Stimulated activated naive B cell treated with anti-CD40 and anti-IgM and Interleukin-4, amounts not matched to agents 10 μg/mL and 1 μg/mL and 100 μg/mL, for 72 hours (primary cell): ENCODE data around the gene HOXD9.

Experiments used
- ATAC-seq, 2 donors: fragments of 150-1000 bp; cut with Tn5 transposase; replicated peaks; 2 replicates each; pipeline ENCODE4 v1.10.0; 2021; ENCODE audit warnings: moderate library complexity in 1 of 2
- DNase-seq: peaks from one replicate; pipeline ENCODE4 v3.0.0; 2021
- H3K27ac Mint-ChIP-seq: one replicate; pipeline ENCODE4 v1.8.0; 2022; ENCODE audit warnings: mild to moderate bottlenecking, mixed read lengths
- H3K27me3 Mint-ChIP-seq, 2 donors: one replicate each; pipeline ENCODE4 v1.8.0; 2022; ENCODE audit warnings: mixed read lengths in 2 of 2
- H3K36me3 Mint-ChIP-seq, 2 donors: one replicate each; pipeline ENCODE4 v1.8.0; 2022; ENCODE audit warnings: mixed read lengths in 2 of 2, mild to moderate bottlenecking in 1 of 2
- H3K4me1 Mint-ChIP-seq, 2 donors: one replicate each; pipeline ENCODE4 v1.8.0; 2022; ENCODE audit warnings: mixed read lengths in 2 of 2, mild to moderate bottlenecking in 1 of 2
- H3K4me3 Mint-ChIP-seq, 2 donors: one replicate each; pipeline ENCODE4 v1.8.0; 2022; ENCODE audit warnings: mild to moderate bottlenecking in 2 of 2, mixed read lengths in 2 of 2, moderate library complexity in 1 of 2
- H3K9me3 Mint-ChIP-seq, 2 donors: one replicate each; pipeline ENCODE4 v1.8.0; 2022; ENCODE audit warnings: mixed read lengths in 2 of 2, mild to moderate bottlenecking in 1 of 2

HOXD9 gene

GRCh38 chr2:176081837-176082524, 40.5 kb upstream of the HOXD9 start:
- Mint-ChIP-seq H3K27me3 (peaks cover 67 to 75% of the 10 kb centered on the region in 2 donors), H3K9me3 (peaks cover 6 to 12% of the 10 kb centered on the region in 2 donors), H3K4me1 (peaks cover 9 to 15% of the 10 kb centered on the region in 2 donors), H3K4me3 (peak overlapping the region; percentile 13 to 30), H3K27ac (peak overlapping the region; percentile 86), H3K36me3 (peaks cover 10 to 17% of the 10 kb centered on the region in 2 donors)
- DNase-seq (no peak), ATAC-seq (no peak)

DNA sequence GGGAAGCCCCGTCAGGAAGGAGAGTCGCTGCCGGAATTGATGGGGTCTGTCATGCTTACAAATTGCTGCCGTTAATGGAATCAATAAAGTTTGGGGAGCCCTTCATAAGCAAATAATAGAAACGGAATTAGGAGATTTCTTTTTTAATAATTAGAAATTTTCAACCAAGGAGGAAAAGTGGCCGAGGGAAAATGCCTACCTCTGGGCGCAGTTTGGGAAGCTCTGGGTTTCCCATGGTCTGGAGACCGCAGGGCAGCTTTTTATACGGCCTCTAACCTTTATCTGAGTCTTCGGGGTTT, 40.0 kb upstream of the HOXD9 start:
- peak overlapping the region; percentile 90 for H3K27ac Mint-ChIP-seq
- H3K9me3 Mint-ChIP-seq, result peaks cover 6 to 13% of the 10 kb centered on the region in 2 donors
- peaks cover 72 to 79% of the 10 kb centered on the region in 2 donors for H3K27me3 Mint-ChIP-seq
- DNase-seq (no peak), ATAC-seq (no peak)
- peak overlapping the region in 1 of 2 donors; percentile 13 for H3K4me3 Mint-ChIP-seq
- H3K36me3 Mint-ChIP-seq, result peaks cover 10 to 17% of the 10 kb centered on the region in 2 donors
- peaks cover 9 to 15% of the 10 kb centered on the region in 2 donors for H3K4me1 Mint-ChIP-seq

DNA sequence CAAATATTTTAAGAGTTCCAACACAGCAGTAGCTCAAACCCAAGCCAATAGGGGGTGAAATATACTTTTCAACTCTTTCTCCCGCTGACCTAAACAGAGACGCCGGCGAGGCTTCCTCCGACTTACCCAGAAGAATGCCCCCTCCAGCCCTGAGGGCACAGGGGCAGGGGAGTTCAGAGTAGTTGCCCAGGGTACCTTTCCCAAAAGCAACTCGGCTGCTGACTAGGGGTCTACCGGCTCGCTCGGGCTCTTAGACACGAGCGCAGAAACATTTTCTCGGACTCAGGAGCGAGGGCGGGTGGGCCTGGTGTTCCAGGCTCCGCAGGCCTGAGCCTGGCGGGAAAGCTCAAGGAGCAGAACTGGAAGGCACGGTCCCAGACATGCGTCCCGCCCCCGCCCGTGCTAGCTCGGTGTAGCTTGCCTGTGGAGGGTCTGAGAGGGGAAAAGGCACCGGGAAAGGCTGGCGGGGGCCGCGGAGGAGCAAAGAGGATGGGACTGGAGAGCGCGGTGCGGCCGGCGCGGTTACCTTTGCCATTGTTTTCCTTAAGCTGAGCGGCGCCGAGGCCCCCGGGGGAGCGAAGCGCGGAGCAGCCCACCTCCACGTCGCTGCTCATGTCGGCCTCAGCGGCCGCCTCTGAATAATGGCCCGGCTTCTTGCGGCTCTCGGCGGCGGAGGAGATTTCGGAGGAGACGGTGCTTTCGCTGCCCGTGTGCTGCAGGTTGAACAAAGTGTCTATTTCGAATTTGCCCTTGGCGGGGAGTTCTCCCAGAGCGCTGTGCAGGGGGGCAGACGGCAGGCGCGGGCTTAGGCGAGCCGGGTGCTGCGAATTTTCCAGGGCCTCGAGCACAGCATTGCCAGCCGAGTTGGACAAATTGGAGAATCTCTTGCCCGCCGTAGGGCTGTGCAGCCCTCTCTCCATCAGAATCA, 39.4 kb upstream of the HOXD9 start:
- Mint-ChIP-seq H3K36me3 (peaks cover 10 to 17% of the 10 kb centered on the region in 2 donors), H3K9me3 (peaks cover 6 to 13% of the 10 kb centered on the region in 2 donors), H3K4me3 (peak overlapping the region; percentile 36 to 37), H3K27ac (peak overlapping the region; percentile 90), H3K27me3 (peaks cover 76 to 85% of the 10 kb centered on the region in 2 donors), H3K4me1 (peaks cover 9 to 17% of the 10 kb centered on the region in 2 donors)
- ATAC-seq (no peak), DNase-seq (no peak)

- H3K27me3 Mint-ChIP-seq, result peaks cover 73 to 84% of the 10 kb centered on the region in 2 donors
- H3K27ac Mint-ChIP-seq, result peak within 1 kb of the TSS; percentile 90
- no peak for ATAC-seq
- no peak for DNase-seq
- peak within 1 kb of the TSS; percentile 37 to 56 for H3K4me3 Mint-ChIP-seq
- H3K9me3 Mint-ChIP-seq, result peaks cover 6 to 11% of the 10 kb centered on the region in 2 donors
- H3K4me1 Mint-ChIP-seq, result peaks cover 9 to 22% of the 10 kb centered on the region in 2 donors
- peaks cover 10 to 17% of the 10 kb centered on the region in 2 donors for H3K36me3 Mint-ChIP-seq
Observed at GRCh38 chr2:176083796-176084261, 38.7 kb upstream of the HOXD9 start, which contains the start of gene EVX2. Gene EVX2, minus strand, starts transcription at chr2:176083962. Its CDS starts 186 bp downstream, at chr2:176083776.

GRCh38 chr2:176084611-176085119, 37.9 kb upstream of the HOXD9 start:
- Mint-ChIP-seq H3K27ac (peak overlapping the region; percentile 90), H3K9me3 (peaks cover under 1 to 7% of the 10 kb centered on the region in 2 donors), H3K27me3 (peaks cover 73 to 83% of the 10 kb centered on the region in 2 donors), H3K4me1 (peaks cover 3 to 14% of the 10 kb centered on the region in 2 donors), H3K36me3 (peaks cover 9 to 12% of the 10 kb centered on the region in 2 donors), H3K4me3 (peak overlapping the region; percentile 12 to 56)
- ATAC-seq, result no peak
- DNase-seq, result no peak

DNA sequence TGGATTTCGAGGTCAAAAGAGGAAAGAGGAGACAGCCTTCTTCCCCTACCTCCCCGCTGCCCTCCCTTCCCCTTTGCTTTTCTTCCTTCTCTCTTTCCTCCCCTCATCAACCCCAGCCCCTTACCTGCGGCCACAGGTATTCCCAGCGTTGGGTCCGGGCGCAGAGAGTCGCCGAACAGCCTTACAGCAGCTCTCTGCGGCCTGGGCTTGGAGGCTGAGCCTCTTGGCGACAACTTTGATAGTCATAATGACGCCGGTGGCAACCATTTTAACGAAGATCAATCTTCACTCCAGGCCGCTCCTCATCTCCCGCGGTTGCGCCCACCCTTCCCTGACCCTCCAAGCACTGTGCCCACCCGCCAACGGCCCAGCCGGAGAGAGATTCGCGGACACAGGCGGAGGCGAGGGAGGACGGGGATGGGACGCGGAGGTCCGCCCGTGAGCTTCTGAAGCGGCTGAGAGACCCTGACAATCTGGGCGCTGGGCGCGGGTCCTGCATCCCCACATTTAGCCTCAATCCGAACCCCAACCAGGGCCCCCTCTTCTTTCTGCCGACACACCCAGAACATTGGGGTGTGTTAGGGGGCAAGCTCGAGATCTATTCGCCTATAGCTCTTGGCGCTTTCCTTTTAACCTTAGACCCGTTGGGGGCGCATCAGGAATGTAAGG, 37.3 kb upstream of the HOXD9 start:
- H3K9me3 Mint-ChIP-seq, result peaks cover 0 to 7% of the 10 kb centered on the region in 2 donors
- peak overlapping the region in 1 of 2 donors; percentile 56 for H3K4me3 Mint-ChIP-seq
- ATAC-seq (no peak), DNase-seq (no peak)
- H3K27me3 Mint-ChIP-seq, result peaks cover 76 to 85% of the 10 kb centered on the region in 2 donors
- peaks cover 9 to 11% of the 10 kb centered on the region in 2 donors for H3K36me3 Mint-ChIP-seq
- H3K4me1 Mint-ChIP-seq, result peaks cover 3 to 13% of the 10 kb centered on the region in 2 donors
- peak overlapping the region; percentile 90 for H3K27ac Mint-ChIP-seq

- peak overlapping the region; percentile 65 for H3K27ac Mint-ChIP-seq
Observed at GRCh38 chr2:176085861-176086771, 36.4 kb upstream of the HOXD9 start.

GRCh38 chr2:176087330-176088047, 35.0 kb upstream of the HOXD9 start:
- Mint-ChIP-seq H3K36me3 (peaks cover 8 to 11% of the 10 kb centered on the region in 2 donors), H3K4me3 (no peak overlapping the region), H3K27me3 (peaks cover 80 to 91% of the 10 kb centered on the region in 2 donors), H3K27ac (peak overlapping the region; percentile 88), H3K9me3 (peaks cover 0 to 10% of the 10 kb centered on the region in 2 donors), H3K4me1 (peaks cover 8 to 20% of the 10 kb centered on the region in 2 donors)
- DNase-seq (no peak), ATAC-seq (no peak)

More at GRCh38 chr2:176085861-176086771, 36.4 kb upstream of the HOXD9 start:
- Mint-ChIP-seq H3K9me3 (peaks cover 0 to 10% of the 10 kb centered on the region in 2 donors), H3K36me3 (peaks cover 8 to 11% of the 10 kb centered on the region in 2 donors), H3K4me3 (no peak overlapping the region), H3K4me1 (peaks cover 3 to 13% of the 10 kb centered on the region in 2 donors), H3K27me3 (peaks cover 76 to 85% of the 10 kb centered on the region in 2 donors)
- DNase-seq, result no peak
- no peak for ATAC-seq

GRCh38 chr2:176088048-176088936, 34.2 kb upstream of the HOXD9 start:
- Mint-ChIP-seq H3K9me3 (peaks cover 0 to 7% of the 10 kb centered on the region in 2 donors), H3K27ac (peak overlapping the region; percentile 88), H3K4me3 (peak overlapping the region; percentile 55 to 57), H3K4me1 (peaks cover 8 to 15% of the 10 kb centered on the region in 2 donors), H3K27me3 (peaks cover 77 to 89% of the 10 kb centered on the region in 2 donors), H3K36me3 (peaks cover 5 to 8% of the 10 kb centered on the region in 2 donors)
- ATAC-seq, result no peak
- no peak for DNase-seq

DNA sequence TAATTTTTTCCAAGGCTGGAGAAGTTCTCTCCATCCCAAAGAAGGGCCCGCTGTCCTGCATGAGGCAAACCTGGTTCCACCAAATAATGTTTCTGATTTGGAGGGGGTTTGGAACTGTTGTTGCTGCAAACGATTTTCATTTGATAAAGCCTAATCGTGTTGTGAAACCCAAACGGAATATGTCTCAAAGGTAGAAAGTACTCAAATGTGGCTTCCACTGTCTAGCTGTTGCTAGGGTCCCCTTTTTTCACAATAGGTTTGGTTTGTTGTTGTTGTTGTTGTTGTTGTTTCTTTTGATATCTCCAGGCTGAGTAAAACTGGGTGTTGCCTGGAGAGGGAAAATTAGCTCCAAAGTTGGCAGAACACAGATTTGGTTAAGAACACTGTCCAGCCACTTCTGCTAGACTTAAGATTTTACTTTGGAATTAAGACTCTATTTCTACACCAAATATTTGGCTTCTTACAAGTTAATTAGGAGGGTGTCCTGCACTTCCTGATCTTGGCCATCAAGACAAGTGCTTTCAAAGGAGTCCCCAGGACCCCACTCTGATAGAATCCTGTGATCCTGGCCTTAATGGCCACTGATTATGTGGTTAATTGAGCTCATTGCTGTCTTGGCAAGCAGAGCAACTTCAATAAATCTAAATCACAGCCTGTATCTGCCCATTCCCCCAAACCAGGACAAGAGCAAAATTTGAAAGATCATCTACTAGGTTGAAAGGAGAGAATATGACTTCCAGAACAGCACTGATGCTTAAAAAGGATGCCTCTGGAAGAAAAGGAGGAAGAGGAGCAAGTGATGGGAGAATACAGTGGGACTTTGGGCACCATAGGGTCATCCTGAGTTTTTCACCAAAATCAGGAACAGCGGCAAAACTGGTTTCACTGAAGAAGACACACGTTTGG, 33.3 kb upstream of the HOXD9 start:
- H3K27ac Mint-ChIP-seq, result no peak overlapping the region
- DNase-seq (no peak), ATAC-seq (no peak)
- peaks cover 5 to 8% of the 10 kb centered on the region in 2 donors for H3K36me3 Mint-ChIP-seq
- peaks cover 10 to 14% of the 10 kb centered on the region in 2 donors for H3K4me1 Mint-ChIP-seq
- H3K9me3 Mint-ChIP-seq, result peaks cover 0 to 9% of the 10 kb centered on the region in 2 donors
- H3K27me3 Mint-ChIP-seq, result peaks cover 78 to 89% of the 10 kb centered on the region in 2 donors
- H3K4me3 Mint-ChIP-seq, result no peak overlapping the region
